Measurements from ENCODE around the gene SLC4A7.

The SLC4A7 gene

DNA sequence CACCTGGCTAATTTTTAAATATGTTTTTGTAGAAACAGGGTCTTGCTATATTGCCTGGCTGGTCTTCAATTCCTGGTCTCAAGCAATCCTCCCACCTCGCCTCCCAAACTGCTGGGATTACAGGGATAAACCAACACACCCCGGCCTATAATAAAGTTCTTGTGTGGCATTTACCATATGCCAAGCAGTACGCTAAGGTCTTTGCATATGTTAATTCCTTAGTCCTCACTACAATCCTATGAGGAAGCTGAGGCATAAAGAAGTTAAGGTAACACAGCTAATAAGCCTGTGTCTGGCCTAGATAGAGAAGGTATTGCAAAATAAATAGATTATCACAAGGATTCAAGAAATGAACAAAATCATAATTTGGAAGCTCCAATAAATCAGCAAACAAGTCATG, 17.6 kb upstream of the SLC4A7 start:
- Histone ChIP-seq H3K4me3 (no peak overlapping the region), H3K4me1 (peaks cover 0 to 12% (median 0%) of the 10 kb centered on the region in 10 experiments; a peak in 3 of 20 replicates), H3K9ac (no peak overlapping the region), H3K9me3 (replicated peaks in 1 of 11) (0 out of 22 replicates have a peak, but pooled peaks cover 0 to 4% (median 0%) of the 10 kb centered on the region in 11 experiments), H3K27ac (no peak overlapping the region), H3K4me2 (no peak overlapping the region), H4K20me1 (no peaks in the 10 kb centered on the region), H3K27me3 (no peaks in the 10 kb centered on the region), H3K36me3 (no peaks in the 10 kb centered on the region)
- TF ChIP-seq Cebpa-rat (IDR thresholded peaks at IDR 0.05), result no peak

- Histone ChIP-seq H3K4me1 (peaks cover 0 to 12% (median 0%) of the 10 kb centered on the region in 10 experiments; a peak in 3 of 20 replicates), H3K27ac (no peak overlapping the region), H3K36me3 (no peaks in the 10 kb centered on the region), H3K4me2 (no peak overlapping the region), H4K20me1 (no peaks in the 10 kb centered on the region), H3K9ac (no peak overlapping the region), H3K27me3 (no peaks in the 10 kb centered on the region), H3K4me3 (no peak overlapping the region), H3K9me3 (replicated peaks in 1 of 11) (0 out of 22 replicates have a peak, but pooled peaks cover 0 to 4% (median 0%) of the 10 kb centered on the region in 11 experiments)
- no peak for TF ChIP-seq Cebpa-rat (IDR thresholded peaks at IDR 0.05)
Observed at GRCh38 chr3:27500986-27501385, 16.8 kb upstream of the SLC4A7 start.

DNA sequence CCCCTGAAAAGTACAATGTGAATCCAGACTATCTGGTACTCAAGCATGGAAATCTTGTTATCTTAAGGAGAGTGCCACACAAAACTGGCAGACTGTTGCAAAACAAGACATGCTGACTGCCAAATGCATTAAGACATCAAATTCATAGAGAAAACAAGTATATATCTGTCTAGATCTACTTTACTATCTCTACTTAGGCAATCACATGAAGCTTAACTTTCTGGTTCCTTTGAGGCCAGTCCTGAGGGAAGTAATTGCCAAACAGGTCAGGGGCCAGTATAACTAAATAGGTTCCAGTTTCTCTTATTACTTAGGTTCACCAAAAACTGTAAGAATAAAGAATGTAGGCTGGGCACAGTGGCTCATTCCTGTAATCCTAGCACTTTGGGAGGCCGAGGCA, 15.9 kb upstream of the SLC4A7 start:
- TF ChIP-seq Cebpa-rat (IDR thresholded peaks at IDR 0.05), result no peak
- H3K9me3 ChIP-seq (replicated peaks in 1 of 11), result 0 out of 22 replicates have a peak, but pooled peaks cover 0 to 4% (median 0%) of the 10 kb centered on the region in 11 experiments
- H4K20me1 ChIP-seq, result no peaks in the 10 kb centered on the region
- H3K4me1 ChIP-seq, result peaks cover 0 to 11% (median 0%) of the 10 kb centered on the region in 10 experiments; a peak in 3 of 20 replicates
- H3K36me3 ChIP-seq, result no peaks in the 10 kb centered on the region
- no peaks in the 10 kb centered on the region for H3K27me3 ChIP-seq
- no peak overlapping the region for H3K4me3 ChIP-seq
- H3K9ac ChIP-seq, result no peak overlapping the region
- H3K4me2 ChIP-seq, result no peak overlapping the region
- no peak overlapping the region for H3K27ac ChIP-seq

DNA sequence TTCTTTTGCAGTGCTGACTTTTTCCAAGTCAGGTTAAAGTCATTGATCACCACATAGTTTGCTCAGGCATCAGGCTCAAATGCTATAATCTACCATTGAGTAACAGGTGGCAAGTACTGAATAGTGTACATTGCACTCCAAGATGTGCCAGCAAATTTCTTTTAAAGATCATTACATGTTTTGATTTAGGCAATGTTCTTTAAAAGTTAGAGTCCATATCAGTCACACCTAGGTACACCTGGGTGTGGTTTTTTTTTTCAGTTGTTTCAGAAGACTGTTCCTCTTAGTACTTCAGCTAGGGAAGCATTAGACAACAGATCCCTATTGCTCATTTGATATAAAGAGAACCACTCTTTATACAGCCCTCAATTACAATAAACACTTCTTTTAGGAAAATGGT, 10.6 kb upstream of the SLC4A7 start:
- H3K27ac ChIP-seq, result no peak overlapping the region
- H4K20me1 ChIP-seq, result no peaks in the 10 kb centered on the region
- H3K4me3 ChIP-seq, result no peak overlapping the region
- H3K27me3 ChIP-seq, result no peaks in the 10 kb centered on the region
- H3K36me3 ChIP-seq, result no peaks in the 10 kb centered on the region
- TF ChIP-seq Cebpa-rat (IDR thresholded peaks at IDR 0.05), result no peak
- H3K4me1 ChIP-seq, result no peaks in the 10 kb centered on the region
- H3K9me3 ChIP-seq (replicated peaks in 1 of 11), result 0 out of 22 replicates have a peak, but pooled peaks cover 0 to 4% (median 0%) of the 10 kb centered on the region in 11 experiments
- no peak overlapping the region for H3K4me2 ChIP-seq
- H3K9ac ChIP-seq, result no peak overlapping the region

- H3K27me3 ChIP-seq, result no peaks in the 10 kb centered on the region
- no peak for TF ChIP-seq Cebpa-rat (IDR thresholded peaks at IDR 0.05)
- peaks cover 0 to 7% (median 5%) of the 10 kb centered on the region in 10 experiments; a peak in 7 of 20 replicates for H3K4me1 ChIP-seq
- H4K20me1 ChIP-seq, result no peaks in the 10 kb centered on the region; a peak in 1 of 22 replicates
- no peak overlapping the region for H3K9ac ChIP-seq
- no peaks in the 10 kb centered on the region for H3K36me3 ChIP-seq
- no peak overlapping the region for H3K27ac ChIP-seq
- H3K9me3 ChIP-seq (replicated peaks in 1 of 11), result no peaks in the 10 kb centered on the region
- H3K4me2 ChIP-seq, result no peak overlapping the region
- H3K4me3 ChIP-seq, result no peak overlapping the region
Observed at GRCh38 chr3:27488821-27489220, 4.6 kb upstream of the SLC4A7 start.

DNA sequence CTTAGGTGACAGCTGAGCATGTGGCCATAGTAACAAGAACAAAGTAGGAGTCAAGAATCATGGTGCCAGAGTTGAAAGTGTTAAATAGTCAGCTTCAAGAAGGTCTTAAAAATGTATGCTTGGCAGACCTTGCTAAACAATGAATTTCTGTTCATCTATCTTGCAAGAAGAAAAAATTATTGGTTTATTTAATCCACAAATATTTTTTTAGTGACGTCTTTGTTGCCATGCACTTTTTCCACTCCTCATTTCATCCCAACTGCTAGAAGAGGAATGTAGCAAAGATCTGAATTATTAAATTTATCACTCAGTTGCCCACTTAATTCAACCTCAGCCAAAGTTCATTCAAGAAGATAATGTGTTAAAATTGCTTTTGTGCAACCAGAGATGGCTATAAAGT, 3.2 kb upstream of the SLC4A7 start:
- Histone ChIP-seq H3K4me3 (no peak overlapping the region), H3K36me3 (0 out of 22 replicates have a peak, but pooled peaks cover 0 to 2% (median 0%) of the 10 kb centered on the region in 11 experiments), H3K4me1 (peaks cover 2 to 10% (median 6%) of the 10 kb centered on the region in 10 experiments; a peak in 19 of 20 replicates), H3K4me2 (no peak overlapping the region), H4K20me1 (peaks cover 0 to 7% (median 2%) of the 10 kb centered on the region in 11 experiments; a peak in 8 of 22 replicates), H3K27ac (no peak overlapping the region), H3K9me3 (replicated peaks in 1 of 11) (no peaks in the 10 kb centered on the region), H3K9ac (no peak overlapping the region), H3K27me3 (no peaks in the 10 kb centered on the region)
- no peak for TF ChIP-seq Cebpa-rat (IDR thresholded peaks at IDR 0.05)

GRCh38 chr3:27486336-27486735, 2.2 kb upstream of the SLC4A7 start:
- Histone ChIP-seq H3K4me2 (no peak overlapping the region), H3K27me3 (no peaks in the 10 kb centered on the region), H3K9ac (no peak overlapping the region), H3K4me3 (no peak overlapping the region), H3K9me3 (replicated peaks in 1 of 11) (no peaks in the 10 kb centered on the region), H3K4me1 (peaks cover 13 to 20% (median 16%) of the 10 kb centered on the region in 10 experiments), H3K36me3 (peaks cover 3 to 10% (median 7%) of the 10 kb centered on the region in 11 experiments; a peak in 10 of 22 replicates), H4K20me1 (peaks cover 0 to 17% (median 13%) of the 10 kb centered on the region in 11 experiments; a peak in 14 of 22 replicates), H3K27ac (no peak overlapping the region)
- TF ChIP-seq Cebpa-rat (IDR thresholded peaks at IDR 0.05), result no peak

- Histone ChIP-seq H3K9ac (no peak overlapping the region), H3K27me3 (no peaks in the 10 kb centered on the region), H4K20me1 (peaks cover 0 to 22% (median 18%) of the 10 kb centered on the region in 11 experiments; a peak in 16 of 22 replicates), H3K4me1 (peaks cover 17 to 25% (median 20%) of the 10 kb centered on the region in 10 experiments), H3K9me3 (replicated peaks in 1 of 11) (no peaks in the 10 kb centered on the region), H3K4me3 (no peak overlapping the region), H3K36me3 (peaks cover 7 to 13% (median 10%) of the 10 kb centered on the region in 11 experiments; a peak in 11 of 22 replicates), H3K4me2 (no peak overlapping the region), H3K27ac (no peak overlapping the region)
- no peak for TF ChIP-seq Cebpa-rat (IDR thresholded peaks at IDR 0.05)
Observed at GRCh38 chr3:27485866-27486265, 1.7 kb upstream of the SLC4A7 start.

- H3K27me3 ChIP-seq, result no peaks in the 10 kb centered on the region
- H3K9ac ChIP-seq, result peak overlapping the region; percentile 95 to 99 (median 98)
- TF ChIP-seq Cebpa-rat (IDR thresholded peaks at IDR 0.05), result no peak
- H3K4me1 ChIP-seq, result peaks cover 35 to 50% (median 41%) of the 10 kb centered on the region in 10 experiments
- peaks cover 17 to 32% (median 27%) of the 10 kb centered on the region in 11 experiments; a peak in 21 of 22 replicates for H3K36me3 ChIP-seq
- peak overlapping the region; percentile 93 to 99 (median 97) for H3K27ac ChIP-seq
- H3K4me3 ChIP-seq, result peak overlapping the region; percentile 85 to 100 (median 96)
- H3K4me2 ChIP-seq, result peak overlapping the region; percentile 69 to 97 (median 85)
- H3K9me3 ChIP-seq (replicated peaks in 1 of 11), result peaks cover 0 to 13% (median 9%) of the 10 kb centered on the region in 11 experiments; a peak in 18 of 22 replicates
- H4K20me1 ChIP-seq, result peaks cover 14 to 47% (median 43%) of the 10 kb centered on the region in 11 experiments
Observed at GRCh38 chr3:27483117-27484014, 818 bp downstream of the SLC4A7 start.
